D341Med (cell line): Measurements from ENCODE around the gene EVL.
"Not testable (repeated sequence)": the region's sequence is repeated elsewhere in the genome, so short reads cannot be mapped to it uniquely, and the experiment has no call there.

Source experiments
- DNase-seq: peaks from one replicate; pipeline ENCODE4 v3.0.0; 2012; ENCODE audit warnings: low spot score

The EVL gene

DNA sequence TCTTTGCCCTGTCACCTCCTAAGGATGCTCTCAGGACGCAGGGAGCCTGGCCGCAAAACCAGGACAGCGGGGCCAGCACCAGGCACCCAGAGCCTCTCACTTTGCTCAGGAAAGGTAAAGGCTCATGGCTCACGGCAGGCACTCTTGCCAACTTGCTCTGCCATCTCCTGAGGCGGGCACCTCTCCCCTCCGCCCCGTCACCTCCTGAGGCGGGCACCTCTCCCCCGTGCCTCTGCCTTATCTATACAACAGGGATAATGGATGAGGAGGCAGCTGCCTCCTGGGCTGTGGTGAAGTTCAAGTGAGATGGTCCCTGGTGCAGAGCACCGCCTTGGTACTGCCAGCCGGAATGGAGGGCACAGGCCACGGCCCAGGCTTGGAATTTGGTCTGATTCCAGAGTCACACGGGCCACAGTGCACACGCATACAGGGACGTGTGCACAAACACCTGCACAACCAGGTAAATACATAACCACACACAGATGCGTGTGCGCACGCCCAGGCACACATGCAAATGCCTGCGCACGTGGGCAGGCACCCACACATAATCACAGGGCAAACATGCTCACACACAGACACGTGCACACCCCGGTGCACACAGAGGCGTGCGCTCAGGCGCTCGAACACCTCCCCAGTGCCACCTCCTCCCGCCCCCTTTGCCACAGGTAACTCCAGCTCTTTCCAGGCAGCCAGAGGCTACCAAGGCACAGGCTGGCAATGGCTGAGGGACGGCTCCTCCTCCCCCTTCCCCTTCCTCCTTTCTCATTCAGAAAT lies 82.7 kb downstream of the EVL start:
- no peak for DNase-seq

DNA sequence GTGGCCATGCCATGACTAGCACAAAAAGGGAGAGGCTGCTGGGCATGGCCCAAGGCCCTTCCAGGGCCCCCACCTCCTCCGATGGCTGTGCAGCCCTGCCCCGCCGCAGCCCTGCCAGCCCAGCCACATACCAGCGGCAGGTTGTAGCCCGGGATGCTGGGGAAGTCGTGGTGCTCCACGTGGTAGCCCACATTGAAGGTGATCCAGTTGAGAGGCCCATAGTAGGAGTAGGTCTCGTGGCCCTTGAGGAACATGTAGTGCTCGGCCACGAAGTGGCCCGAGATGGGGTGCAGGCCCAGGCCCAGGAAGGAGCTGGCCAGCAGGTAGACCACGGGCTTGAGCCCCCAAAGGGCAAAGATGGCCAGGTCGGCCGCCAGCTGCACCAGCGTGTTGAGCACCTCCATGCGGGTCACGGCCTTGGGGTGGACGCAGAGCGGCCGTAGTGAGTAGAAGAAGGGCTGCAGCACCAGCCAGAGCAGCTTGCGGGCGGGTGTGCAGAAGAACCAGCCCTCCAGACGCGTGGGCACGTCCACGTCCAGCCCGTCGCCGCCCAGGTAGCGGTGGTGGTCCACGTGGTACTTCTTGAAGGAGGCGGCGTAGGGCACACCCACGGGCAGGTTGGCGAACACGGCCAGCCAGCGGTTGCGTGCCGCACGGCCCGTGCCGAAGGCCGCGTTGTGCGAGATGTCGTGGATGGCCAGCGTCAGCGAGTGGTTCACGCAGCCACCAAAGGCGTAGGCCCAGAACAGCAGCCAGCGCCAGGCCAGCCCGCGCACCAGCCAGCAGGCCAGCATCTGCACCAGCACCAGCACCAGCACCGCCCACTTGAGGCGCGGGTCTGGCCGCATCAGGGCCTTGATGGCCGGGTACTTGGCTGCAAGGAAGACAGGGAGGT lies 83.9 kb downstream of the EVL start:
- DNase-seq: no peak

DNA sequence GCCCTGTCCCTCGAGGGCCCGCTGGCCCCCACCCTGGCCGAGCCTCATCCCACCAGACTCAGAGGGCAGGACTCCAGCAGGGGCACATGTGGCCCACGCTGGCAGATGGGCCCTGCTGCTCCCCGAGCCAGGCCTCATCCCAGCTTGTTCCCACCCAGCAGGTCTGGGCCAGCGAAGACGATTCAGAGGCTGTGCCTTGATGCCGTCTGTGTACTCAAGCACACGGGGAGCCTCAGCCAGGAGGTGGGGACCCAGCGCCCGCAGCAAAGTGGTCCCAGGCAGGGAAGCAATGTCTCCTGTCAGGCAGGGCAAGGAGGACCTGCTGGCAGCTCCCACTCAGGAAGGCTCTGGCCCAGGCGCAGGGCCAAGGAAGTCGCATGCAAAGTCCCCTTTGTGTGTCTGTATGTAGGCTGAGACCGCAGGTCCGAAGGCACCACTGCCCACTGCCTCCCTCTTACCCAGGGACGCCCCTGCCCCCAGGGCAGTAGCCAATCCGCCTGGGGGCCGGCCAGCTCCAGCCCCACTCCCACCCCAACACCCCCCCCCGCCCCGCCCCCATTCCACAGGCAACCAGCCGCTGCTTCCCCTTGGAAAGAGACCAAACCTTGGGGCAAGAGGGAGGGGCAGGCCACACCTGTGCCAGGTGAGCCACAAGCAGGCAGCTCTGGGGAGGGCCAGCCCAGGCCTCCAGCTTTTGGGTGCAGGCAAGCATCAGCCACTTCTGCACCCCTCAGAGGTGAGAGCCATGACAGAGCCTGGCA lies 84.8 kb downstream of the EVL start:
- DNase-seq: no peak

DNA sequence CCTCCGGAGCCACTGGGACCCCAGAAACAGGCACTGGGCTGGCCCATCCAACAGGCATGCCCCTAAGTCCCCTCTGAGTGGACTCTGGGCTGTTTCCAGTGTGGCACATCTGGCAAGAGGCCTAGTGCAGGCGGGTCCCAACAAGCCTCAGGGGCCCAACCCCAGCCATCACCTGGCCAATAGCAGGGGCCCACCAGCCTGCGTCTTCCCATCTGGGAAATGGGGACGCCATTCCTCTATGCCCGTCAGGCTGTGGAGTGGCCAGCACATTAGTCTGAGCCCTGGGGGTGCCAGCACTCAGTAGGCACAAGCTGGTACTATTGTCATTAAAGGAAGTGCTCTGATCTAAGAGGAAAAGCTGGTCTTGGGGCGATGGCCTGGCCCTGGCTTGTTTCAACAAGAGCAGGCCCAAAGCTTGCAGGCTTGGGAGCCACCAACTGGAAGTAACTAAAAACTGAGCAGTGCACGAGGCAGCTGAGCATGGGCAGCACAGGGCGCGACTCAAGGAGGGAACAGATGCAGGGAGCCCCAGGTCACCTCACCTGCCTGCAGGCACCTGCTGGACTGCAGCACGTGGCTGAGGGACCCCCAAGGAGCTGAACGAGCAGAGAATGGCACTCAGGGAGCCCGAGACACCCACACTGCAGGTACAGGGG lies 85.8 kb downstream of the EVL start:
- DNase-seq: no peak

DNA sequence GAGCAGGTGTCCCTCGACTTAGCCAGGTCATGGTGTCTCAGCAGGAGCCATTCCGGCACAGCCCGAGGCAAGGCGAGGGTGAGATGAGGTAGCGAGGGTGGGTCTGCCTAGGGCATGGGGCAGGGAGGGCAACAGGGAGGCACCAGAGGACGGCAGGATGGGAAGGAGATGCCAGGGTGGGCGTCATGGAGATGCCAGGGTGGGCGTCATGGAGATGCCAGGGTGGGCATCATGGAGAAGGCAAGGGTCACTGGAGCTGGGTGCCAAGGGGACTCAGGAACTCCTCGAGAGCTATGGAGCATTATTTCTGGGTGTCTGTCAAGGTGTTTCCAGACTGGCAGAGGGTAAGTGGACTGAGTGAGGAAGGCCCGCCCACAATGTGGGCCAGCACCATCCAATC lies 86.9 kb downstream of the EVL start:
- no peak for DNase-seq

DNA sequence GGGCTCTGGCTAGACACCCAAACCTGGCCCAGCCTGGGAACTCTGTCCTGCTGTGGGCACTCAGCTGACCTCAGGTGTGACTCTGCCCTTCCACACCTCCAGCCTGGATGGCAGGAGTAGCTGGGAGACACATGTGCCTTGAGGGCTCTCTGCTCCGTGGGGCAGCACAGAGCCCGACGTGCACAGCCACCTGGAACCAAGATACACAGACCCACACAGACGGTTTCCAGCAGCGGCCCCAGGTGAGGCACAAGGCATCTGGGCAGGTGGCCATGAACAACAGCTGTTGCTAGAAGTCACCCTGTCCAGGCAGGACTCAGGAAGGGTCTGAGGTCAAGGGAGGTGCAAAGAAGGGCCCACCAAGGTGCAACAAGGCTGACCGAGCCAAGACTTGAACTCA lies 88.3 kb downstream of the EVL start:
- no peak for DNase-seq

DNA sequence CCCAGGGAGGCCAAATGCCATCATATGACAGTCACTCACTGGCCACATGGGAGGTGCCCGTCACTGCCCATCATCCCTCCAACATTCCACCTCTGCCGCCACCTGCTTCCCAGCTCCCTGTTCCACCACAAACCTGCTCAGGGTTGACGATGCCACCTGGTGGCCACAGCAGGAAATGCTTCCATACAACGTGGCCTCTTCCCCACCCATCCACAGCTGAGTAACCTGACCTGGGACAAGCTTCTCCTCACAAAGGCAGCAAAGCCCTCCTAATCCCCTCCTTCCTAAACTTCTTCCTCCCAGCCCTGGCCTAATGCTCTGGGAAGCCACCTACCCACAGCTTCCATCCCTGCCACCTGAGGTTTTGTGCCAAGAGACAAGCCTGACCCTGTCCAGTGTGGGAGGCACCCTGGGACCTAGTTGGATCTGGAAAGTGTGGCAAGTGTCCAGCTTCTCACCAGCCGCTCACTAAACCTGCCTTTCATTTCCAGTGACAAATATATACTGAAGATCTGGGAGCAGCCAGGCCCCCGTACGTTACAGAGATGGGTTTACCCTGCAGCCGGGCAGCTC lies 89.9 kb downstream of the EVL start:
- DNase-seq: no peak

DNA sequence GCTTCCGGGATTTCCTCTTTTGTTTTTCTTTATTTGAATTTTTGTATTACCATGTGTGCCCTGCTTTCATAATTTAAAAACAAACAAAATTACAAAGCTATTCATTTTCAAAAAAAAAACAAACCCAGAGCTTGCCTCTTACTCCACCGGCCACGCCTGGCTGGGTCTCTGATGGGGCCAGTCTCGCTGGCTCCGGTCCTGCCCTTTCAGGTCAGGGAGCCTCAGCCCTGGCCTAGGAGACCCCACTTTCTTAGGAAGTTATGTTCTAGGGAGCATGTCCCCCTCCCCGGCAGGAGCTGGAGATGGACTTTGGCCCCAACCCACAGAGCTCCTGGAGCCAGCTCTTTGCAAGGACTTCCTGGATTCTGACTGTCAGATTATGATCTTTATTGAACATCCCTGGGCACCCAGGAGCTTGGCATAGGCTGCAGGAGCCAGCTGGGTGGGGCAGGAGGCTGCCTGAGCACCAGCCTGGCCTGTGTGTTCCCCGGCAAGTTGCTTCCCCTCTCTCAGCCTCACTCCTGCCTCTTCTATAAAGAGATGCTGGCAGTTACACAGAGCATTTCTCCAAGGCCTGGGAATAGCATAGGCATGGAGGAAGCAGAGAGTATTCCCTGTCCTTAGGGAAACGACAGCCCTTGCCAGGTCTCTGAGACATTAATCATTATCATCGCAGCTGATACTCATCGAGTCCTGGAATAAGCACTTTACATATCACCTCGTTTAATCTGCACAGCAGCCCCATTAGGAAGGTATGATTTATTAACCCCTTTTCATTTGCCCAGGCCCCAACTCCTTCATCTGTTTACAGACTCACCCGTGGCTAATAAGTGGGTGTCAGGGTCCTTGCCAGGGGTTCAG lies 90.8 kb downstream of the EVL start:
- DNase-seq: no peak

DNA sequence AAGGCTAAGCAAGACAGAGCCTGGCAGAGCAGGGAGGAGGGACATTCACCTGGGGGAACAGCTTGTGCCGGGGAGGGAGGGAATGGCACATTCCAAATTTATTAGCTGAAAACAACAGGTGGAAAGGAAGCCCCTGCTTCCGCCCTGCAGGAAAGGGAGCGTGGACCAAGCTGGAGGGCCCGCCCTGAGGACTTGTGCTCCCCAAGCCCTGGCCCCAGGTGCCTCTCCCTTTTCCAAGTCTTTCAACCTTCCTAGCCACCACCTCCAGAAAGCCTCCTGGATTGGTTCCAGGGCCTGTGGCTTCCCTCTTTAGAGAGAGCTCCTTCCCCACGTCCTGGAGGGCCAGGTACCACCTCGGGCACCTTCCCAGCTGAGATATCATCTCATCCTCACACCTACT lies 91.6 kb downstream of the EVL start:
- DNase-seq: no peak

DNA sequence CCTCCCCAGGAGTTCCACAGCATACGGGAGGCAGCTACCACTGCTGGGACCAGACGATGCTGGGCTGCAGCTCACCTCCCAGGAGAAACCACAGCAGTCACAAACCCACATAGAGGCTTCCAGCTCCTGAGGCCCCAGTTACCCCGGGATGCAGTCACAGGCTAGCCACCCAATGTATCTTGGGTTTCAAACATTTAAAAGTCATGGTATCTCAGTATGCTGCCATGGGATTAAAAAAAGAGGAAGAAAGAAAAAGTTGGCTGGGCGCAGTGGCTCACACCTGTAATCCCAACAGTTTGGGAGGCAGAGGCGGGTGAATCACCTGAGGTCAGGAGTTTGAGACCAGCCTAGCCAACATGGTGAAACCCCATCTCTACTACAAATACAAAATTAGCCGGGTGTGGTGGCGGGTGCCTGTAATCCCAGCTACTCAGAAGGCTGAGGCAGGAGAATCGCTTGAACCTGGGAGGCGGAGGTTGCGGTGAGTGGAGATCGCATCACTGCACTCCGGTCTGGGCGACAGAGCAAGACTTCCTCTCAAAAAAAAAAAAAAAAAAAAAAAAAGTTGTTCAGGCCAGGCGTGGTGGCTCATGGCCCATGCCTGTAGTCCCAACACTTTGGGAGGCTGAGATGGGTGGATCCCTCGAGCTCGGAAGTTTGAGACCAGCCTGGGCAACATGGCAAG lies 92.5 kb downstream of the EVL start:
- DNase-seq: not testable (repeated sequence)

DNA sequence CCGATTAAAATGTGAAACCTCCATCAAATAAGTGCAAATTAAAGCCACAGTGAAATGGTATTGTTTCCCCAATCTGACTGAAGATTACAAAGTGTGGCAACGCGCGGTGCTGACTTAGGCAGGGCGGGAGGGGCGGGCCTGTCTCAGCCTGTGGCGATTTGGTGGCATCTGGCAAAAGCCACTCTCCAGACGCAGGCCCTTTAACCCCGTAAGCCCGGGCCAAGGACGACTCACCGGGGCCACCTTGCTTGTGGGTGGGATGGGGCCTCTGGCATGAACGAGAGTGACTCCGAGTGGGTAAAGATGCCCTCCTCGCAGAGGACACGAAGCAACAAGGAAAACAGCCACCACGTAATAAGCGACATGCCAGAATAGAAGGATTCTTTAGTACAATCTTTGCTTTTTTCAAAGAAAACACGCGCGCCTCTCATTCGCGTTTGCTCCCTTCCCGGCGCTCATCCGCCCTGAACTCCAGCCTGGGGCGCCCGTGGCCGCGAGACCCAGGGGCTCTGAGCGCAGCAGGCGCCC lies 93.4 kb downstream of the EVL start:
- no peak for DNase-seq

DNA sequence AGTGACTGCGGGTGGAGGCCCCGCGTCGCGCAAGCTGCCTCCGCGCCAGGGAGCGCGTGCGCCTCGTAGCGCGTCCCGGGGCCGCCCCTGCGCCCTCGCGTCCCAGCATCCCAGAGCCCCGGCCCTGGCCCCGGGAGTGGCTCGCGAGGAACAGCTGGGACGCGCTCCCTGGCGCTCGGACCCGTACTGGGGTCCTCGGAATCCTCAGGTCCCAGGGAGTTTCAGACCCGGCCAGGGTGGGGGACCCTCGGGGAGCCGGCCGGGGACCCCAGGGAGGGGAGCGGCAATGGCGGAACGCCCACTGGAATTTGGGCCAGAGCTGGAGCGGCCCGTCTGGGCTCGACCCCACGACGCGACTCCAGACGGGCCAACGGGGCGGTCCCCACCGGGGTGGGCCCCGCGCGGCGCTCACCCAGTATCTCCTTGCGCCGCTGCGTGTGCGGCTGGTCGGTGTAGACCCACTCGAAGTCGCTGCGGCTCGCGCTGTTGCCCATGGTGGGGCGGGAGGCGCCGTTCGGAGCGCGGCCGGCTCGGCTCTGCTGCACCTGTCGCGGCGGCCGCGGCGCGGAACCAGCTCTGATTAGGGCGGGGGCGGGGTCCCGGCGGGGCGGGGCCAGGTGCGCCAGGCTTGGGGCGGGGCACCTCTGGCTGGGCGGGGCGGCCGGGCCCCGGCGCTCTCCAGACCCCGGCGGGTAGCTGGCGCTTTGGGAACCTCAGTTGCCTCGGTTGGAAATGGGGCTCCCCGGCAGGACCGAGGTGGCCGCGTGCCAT lies 94.1 kb downstream of the EVL start, which contains the start of gene DEGS2:
Gene DEGS2, minus strand, starts transcription at position 552 of the 771 bp plus-strand sequence. Its CDS starts 58 bp downstream, at position 494.
- DNase-seq: peak; percentile 89

DNA sequence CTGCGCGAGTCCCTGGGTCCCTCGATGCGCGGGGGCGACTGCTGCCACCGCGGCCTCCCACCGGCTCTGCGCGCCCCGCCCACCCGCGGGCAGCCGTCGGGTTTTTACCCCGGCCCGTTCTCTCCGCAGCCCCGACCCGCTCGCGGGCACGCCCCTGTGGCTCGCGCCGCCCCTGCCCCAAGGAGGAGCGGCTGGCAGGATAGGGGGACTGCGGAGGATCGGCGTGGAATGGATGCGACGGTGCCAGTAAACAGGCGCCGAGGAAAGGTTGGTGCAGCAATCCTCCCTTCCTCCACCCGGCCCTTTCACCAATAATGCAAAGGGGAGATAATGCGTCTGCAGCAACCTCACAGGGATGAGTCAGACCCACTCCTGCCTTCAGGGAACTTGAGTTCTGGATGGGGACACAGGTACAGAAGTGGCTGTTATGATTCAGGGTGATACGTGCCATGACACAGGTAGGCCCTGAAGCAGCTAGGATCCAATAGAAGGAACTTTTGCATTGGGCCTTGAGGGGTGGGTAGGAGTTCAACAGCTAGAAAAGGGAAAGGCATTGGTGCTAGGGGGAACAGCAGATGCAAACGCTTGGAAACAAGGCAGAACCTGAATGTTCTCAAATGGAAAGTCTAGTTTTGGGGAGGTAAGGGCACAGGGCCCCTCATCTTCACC lies 94.8 kb downstream of the EVL start:
- no peak for DNase-seq

DNA sequence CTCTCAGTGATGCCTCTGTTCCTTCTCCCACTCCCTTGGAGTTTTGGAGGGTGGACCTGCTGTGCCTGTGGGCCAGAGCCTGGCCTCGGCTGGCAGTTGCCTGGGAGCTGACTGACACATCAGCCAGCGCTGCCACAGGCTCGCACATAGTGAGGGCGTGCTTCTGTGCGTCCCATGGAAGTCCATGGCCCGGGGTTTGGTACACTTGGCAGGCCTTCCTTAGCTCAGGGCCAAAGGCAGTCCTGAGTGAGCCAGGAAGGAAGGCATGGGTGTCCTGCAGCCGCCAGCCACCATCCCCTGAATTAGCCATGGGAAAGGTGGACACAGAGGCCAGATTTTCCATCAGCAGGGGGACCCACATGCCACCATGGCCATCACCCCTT lies 95.3 kb downstream of the EVL start:
- DNase-seq: no peak

DNA sequence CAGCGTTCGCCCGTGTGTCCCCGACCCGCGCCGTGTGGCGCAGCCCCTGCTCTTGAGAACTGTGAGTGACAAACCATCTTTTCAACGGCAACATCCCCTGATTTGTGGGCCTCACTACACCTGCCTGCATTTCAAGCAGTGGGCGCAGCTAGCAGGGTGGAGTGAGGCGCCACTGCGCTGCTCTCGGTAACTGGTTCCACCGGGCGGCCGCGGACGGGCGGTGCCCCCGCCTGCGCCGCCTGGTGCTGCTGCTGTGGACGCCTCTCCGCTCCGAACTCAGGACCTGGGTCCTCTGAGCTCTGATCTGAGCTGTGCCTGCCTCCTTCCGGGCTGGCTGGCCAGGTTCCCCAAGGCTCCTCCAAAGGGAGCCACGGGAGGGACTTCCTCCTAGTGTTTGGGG lies 100.2 kb downstream of the EVL start:
- no peak for DNase-seq

DNA sequence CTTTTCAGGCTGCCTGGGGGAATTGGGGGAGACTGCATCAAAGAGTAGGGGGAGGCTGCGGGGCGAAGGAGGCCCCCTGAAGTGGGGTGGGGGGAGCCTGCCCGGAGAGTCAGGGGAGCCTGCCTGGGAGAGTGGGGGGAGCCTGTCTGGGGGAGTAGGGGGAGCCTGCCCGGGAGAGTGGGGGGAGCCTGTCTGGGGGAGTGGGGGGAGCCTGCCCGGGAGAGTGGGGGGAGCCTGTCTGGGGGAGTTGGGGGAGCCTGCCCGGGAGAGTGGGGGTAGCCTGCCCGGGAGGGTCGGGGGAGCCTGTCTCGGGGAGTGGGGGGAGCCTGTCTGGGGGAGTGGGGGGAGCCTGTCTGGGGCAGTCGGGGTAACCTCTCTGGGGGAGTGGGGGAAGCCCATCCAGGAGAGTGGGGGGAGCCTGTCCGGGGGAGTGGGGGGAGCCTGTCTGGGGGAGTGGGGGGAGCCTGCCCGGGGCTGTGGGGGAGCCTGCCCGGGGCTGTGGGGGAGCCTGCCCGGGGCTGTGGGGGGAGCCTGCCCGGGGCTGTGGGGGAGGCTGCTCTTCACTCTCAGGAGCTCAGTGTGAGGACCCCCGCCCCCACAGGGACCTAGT lies 100.7 kb downstream of the EVL start:
- DNase-seq: no peak

DNA sequence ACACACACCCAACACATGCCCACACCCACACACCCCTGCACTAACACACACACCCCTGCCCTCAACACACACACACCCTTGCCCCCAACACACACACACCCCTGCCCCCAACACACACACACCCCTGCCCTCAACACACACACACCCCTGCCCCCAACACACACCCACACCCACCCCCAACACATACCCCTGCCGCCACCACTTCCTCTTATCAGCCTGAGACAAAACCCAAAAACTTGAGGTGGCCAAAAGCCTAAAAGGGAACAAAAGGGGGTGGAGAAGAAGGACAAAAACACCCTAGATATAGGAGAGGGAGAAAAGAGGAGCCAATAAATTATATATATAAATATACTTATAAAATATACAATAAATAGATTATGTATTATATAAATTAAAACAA lies 103.3 kb downstream of the EVL start:
- no peak for DNase-seq

DNA sequence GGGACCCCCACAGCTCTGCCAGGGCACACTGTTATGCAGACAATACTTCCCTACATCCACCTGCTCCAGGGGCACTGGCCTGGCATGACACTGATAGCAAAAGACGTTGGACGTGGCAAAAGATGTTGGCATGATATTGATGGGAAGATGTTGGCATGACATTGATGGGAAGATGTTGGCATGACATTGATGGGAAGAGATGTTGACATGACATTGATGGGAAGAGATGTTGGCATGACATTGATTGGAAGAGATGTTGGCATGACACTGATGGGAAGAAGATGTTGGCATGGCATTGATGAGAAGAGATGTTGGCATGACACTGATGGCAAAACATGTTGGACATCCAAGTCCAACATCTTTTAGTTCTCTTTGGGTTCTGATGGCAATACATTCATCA lies 105.7 kb downstream of the EVL start:
- no peak for DNase-seq
